Gastrocnemius medialis (tissue), 4 donors: ENCODE results near the gene PGAM2.

Experiments used
- CTCF ChIP-seq, 5 experiments: fragments of 450-650 bp in 3 of 5; fragments of 200-600 bp in 2 of 5; sonication (generic) in 2 of 5; IDR thresholded peaks in 4 of 5; conservative IDR thresholded peaks in 1 of 5; 1 replicate in 4 of 5; 2 replicates in 1 of 5; pipeline ENCODE4 v1.5.1; 2016 to 2019; ENCODE audit warnings: antibody characterized with exemption in 5 of 5, mild to moderate bottlenecking in 3 of 5, moderate library complexity in 3 of 5
- POLR2A ChIP-seq, 2 donors: fragments of 450-650 bp; IDR thresholded peaks; one replicate each; pipeline ENCODE4 v1.6.1; 2017; ENCODE audit warnings: antibody characterized with exemption in 2 of 2, mild to moderate bottlenecking in 2 of 2, moderate library complexity in 2 of 2

GRCh38 chr7:44108768-44109750 is 43.7 kb upstream of the PGAM2 start:
- TF ChIP-seq POLR2A (IDR thresholded peaks at IDR 0.05): no peak
- no peak for TF ChIP-seq CTCF (IDR thresholded peaks at IDR 0.05 in 4 of 5, conservative IDR thresholded peaks at IDR 0.05 in 1 of 5)
